DMS53 treated with DMSO at 0.1 percent for 48 hours (cell line): ENCODE results near the gene FAM200B.

Experiments
- DNase-seq: peaks from one replicate; lab custom pipeline; 2025; ENCODE audit not compliant: unreplicated experiment; lab: John Stamatoyannopoulos, UW

The FAM200B gene

GRCh38 chr4:15695240-15695699 is 13.6 kb downstream of the FAM200B start:
- peak; percentile 65 for DNase-seq

DNA sequence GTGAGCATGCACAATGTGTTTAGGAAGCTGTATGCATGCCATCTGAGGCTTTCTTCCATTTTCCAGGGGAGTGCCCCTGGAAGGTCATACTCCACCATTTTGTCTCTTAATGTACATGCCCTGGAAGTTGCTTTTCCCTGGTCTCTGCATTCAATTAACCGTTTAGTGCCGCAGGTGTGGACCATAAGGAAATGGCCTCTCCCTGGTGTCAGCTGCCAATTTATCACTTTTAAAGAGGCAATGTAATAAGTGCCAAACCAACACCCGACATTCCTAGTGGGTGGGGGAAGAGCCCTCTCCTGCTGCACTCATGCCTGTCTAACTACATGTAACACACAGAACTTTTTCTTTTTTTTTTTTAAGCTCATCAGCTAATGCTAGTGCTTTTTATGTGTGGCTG is 14.1 kb downstream of the FAM200B start:
- no peak for DNase-seq

DNA sequence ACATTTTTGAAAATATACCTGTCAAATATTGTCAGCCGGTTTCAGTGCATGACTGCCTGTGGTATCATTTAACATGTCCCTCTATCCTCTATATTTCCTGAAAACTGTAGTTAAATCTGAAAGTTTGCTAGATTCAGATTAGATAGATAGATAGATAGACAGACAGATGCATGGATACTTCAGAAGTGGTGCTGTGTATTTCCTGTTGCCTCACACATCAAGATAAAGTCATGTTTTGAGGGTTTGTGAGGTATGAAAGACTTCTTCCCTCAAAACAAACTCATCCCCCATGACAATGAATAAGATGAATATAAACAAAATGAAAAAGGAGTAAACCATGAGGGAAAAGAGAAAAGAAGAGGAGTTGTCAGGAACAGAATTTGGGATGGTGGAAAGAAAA is 15.2 kb downstream of the FAM200B start:
- no peak for DNase-seq

GRCh38 chr4:15702941-15703403 is 21.3 kb downstream of the FAM200B start, which contains the start of gene BST1:
Gene BST1, plus strand, starts transcription at chr4:15703065. Its CDS starts 80 bp downstream, at chr4:15703145.
- DNase-seq = no peak

DNA sequence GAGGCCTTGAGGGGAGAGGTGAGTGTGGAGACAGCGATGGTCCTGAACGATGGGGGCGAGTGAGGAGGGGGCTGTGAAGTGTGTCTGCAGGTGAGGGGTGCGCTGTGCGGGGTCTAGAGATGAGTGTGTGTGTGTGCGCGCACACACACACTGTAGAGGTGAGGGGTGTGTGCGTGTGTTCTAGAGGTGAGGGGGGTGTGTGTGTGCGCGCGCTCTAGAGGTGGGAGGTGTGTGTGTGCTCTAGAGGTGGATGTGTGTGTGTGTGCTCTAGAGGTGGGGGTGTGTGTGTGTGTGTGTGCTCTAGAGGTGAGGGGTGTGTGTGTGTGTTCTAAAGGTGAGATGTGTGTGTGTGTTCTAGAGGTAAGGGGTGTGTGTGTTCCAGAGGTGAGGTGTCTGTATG is 21.8 kb downstream of the FAM200B start:
- DNase-seq = no peak

DNA sequence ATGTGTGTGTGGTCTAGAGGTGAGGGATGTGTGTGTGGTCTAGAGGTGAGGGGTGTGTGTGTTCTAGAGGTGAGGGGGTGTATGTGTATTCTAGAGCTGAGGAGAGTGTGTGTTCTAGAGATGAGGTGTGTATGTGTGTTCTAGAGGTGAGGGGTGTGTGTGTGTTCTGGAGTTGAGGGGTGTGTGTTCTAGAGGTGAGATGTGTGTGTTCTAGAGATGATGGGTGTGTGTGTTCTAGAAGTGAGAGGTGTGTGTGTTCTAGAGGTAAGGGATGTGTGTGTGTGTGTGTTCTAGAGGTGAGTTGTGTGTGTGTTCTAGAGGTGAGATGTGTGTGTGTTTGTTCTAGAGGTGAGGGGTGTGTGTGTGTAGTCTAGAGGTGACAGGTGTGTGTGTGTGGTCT is 22.5 kb downstream of the FAM200B start:
- DNase-seq = no peak

GRCh38 chr4:15706646-15707362 is 25.2 kb downstream of the FAM200B start:
- DNase-seq = no peak

DNA sequence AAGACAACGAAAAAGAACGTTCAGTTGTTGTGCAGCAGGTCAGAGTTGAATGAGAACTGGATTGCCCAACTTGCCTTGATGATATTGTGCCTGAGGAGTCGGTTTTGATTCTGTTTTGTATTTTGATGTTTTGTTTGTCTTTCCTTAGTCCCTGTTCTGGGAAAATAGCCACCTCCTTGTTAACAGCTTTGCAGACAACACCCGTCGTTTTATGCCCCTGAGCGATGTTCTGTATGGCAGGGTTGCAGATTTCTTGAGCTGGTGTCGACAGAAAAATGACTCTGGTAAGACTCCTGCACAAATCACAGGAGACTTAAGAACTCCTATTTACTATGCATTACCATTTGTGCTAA is 25.7 kb downstream of the FAM200B start:
- no peak for DNase-seq

DNA sequence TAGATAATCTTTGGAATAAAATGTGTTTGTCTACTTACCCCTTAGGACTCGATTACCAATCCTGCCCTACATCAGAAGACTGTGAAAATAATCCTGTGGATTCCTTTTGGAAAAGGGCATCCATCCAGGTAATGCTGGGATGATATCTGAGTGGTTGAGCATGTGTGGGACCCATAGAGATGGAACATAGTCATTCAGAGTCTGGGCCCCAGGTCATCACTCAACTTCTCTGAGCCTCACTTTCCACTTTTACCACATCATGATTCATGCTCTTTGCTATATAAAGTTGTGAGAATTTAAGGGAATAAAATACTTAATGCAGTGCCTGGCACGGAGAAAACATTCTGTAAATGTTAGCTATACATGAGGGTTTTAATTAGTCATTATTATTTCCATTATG is 30.1 kb downstream of the FAM200B start:
- no peak for DNase-seq

GRCh38 chr4:15712214-15712613 is 30.6 kb downstream of the FAM200B start:
- DNase-seq = no peak

DNA sequence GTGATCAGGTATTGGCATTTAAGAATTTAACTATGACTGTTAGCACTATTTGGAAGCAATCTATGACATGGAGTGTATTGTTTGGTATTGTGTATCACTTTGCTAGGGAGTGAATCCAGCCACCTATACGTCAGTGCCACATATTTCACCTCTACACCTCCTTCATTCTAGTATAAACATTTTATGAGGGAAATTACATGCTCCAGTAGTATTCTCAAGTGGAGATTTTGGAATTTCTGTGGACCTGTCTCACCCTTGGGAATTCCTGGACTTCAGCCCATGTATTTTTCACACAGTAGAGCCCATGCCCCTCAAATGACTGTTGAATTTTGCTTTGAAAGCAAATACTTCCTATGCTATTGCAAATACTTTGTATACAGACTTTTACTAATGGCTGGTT is 32.5 kb downstream of the FAM200B start:
- no peak for DNase-seq

- no peak for DNase-seq
Measured at GRCh38 chr4:15714646-15715435, 33.2 kb downstream of the FAM200B start.

DNA sequence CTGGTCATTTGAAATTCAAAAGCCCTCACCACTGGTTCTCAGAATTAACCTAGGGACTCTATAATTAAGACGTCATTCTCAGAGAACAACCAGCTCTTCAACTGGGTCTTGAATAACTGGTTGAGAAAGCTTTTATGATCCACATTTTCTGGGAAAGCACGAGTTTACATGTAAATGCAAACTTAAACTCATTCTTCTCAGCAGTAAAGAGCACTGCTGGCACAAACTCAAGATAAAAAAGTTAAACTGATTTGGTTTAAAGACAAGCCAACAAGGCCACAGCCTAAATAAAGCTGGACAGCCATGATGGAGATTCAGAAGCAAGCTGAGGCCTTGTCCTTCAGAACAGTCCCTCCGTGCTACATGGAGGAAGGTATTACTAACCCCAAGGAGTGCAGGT is 34.5 kb downstream of the FAM200B start:
- DNase-seq = no peak

DNA sequence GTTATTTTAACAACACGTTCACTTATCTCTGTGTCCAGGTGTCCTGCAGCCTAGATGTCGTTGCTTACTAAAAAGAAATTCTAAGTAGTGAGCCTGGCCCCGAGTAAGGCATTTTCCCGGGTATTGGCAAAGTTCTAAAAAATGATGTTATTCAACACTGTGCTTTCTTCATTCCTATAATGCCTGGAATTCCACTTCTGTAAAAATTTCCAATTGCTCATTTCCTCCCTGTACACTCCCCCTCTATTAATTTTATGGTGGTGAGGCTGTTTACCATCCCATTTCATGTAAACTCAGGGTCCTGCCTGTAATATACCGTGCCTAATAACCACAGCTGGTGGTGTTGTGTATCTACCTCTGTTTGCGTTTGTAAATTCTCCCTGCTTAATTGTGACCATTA is 35.5 kb downstream of the FAM200B start:
- no peak for DNase-seq

DNA sequence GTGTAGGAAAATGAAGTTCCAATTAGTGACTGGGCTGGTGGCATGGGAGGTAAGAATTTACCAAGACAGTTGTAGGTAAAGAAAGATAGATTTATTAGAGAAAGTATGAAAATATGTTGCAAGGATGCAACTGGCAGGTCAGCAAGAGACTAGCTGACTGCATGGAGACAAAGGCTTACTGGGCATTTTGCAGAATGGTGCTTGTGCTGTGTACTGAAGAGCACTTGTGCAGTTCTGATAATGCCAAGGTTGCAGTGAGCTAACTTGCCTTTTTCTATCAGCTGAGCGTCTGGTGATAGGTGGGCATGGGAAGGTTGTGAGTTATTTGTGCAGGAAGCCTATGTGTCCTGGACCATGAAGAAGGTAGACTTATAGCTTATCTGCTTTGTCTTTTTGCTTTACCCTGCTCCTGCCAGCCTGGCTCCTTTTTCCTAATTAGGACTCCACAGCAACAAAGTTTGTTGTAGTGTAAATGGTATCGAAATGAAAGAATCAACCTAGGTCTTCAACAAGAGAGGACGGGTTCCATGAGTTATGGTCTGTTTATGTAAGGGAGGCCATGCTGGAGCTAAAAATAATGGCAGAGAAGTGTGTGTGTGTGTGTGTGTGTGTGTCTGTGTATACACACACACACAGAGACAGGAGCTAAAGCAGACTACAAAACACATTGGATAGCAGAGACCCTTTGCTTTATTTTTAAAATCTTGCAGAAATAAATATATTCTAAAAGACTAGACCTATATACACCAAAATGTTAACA is 36.2 kb downstream of the FAM200B start:
- no peak for DNase-seq

GRCh38 chr4:15718465-15718864 is 36.8 kb downstream of the FAM200B start:
- DNase-seq = no peak

GRCh38 chr4:15718959-15719358 is 37.3 kb downstream of the FAM200B start:
- DNase-seq = no peak

DNA sequence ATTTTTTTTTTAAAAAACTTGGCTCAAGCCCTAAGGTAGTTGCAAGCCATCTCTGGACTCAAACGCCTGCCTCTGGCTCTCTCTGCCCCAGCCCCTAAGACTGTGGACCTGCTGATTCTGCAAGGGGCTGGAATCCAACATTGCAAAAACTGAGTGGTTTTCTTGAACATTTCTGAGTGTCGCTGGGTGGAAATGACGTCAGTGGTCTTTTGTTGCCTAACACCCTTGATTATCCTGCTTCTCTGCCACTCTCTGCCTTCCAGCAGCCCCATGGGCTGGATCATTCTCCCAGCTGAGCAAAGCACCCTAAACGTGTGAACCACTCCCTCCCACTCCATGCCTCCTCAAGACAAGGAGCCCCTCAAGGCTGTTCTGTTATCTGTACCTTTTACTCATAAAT is 37.9 kb downstream of the FAM200B start:
- DNase-seq = no peak

DNA sequence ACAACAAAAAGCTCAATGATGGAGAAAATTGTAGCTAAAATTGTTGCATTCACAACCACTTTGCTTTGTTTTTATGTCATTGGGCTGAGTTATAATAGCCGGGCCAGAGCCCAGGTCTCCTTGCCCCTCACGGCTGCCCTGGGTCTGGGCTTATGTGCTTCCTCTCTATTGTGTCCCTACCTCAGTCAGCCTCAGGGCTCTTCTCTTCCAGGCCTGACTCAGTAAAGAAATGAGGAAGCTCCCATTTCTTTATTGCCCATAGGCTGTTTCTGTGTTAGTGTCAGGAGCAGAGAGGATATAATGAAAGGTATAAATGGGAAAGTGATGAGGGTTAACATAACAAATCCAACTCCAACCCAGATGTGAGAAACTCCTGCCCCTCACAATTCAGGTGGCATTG is 39.2 kb downstream of the FAM200B start:
- DNase-seq = no peak

- no peak for DNase-seq
Measured at GRCh38 chr4:15725608-15726007, 44.0 kb downstream of the FAM200B start.

DNA sequence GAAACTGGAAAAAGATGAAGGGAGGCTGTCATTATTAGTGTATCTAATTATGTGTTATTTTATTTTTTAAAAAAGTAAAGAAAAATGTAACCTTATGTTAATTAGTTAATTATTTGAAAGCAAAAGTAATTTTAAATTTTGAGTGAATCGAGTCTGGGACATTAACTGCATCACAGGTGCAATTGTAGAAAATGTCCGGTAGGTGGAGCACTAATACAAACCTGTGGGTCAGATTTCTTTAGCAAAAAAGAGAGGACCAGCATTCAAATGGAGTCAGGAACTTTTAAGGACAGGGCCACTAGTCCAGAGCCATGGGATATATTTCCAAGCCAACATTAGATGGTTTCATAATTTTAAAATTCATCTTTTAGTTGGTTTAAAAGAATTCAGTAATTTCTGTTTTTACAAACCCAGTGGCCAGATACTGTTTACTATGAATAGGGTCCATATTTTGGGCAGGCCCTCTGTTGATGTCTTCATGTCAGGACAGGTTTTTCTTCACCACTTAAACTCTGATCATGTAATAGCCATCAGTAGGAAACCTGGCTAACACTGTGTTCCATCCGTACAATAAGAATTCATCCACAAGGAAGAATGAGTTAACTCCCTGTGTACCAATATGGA is 48.4 kb downstream of the FAM200B start:
- DNase-seq = peak; percentile 82
